HepG2 (cell line): ENCODE measurements around the gene UBFD1. TPM values are rescaled to one million over a fixed set of nuclear protein-coding genes. Genes with fewer than 3 reads are reported as not detected.

Source experiments
- AGO2 ChIP-seq: fragments of 200-400 bp; formaldehyde crosslinking; optimal IDR thresholded peaks from 2 replicates; pipeline ENCODE3; 2017; ENCODE audit warnings: mild to moderate bottlenecking, low read depth, low read length, moderate library complexity
- ARID3A ChIP-seq: IDR thresholded peaks from 2 replicates; pipeline ENCODE4 v1.6.1; 2012; ENCODE audit warnings: low read depth, low read length, improper control_type of control experiment
- BRCA1 ChIP-seq: sonication (generic); formaldehyde crosslinking; IDR thresholded peaks from 2 replicates; pipeline ENCODE4 v1.4.0; 2020; ENCODE audit warnings: missing genetic modification reagents
- CHD4 ChIP-seq: fragments of 200-600 bp; sonication (generic); IDR thresholded peaks from 2 replicates; pipeline ENCODE4 v1.7.0; 2017; ENCODE audit warnings: mild to moderate bottlenecking, low read length, borderline replicate concordance
- DBP ChIP-seq: sonication (generic); formaldehyde crosslinking; IDR thresholded peaks from 2 replicates; pipeline ENCODE4 v1.4.0; 2020; ENCODE audit warnings: missing genetic modification reagents; ENCODE audit errors: not compliant biosample characterization
- FOSL1 ChIP-seq: sonication (generic); formaldehyde crosslinking; IDR thresholded peaks from 2 replicates; pipeline ENCODE4 v1.9.0; 2021; ENCODE audit warnings: missing genetic modification reagents, borderline replicate concordance
- FOXA3 ChIP-seq: IDR thresholded peaks from 2 replicates; pipeline ENCODE4 v1.6.1; 2016; ENCODE audit warnings: missing genetic modification reagents, missing compliant biosample characterization
- HIC2 ChIP-seq: sonication (generic); formaldehyde crosslinking; IDR thresholded peaks from 2 replicates; pipeline ENCODE4 v1.9.0; 2022; ENCODE audit warnings: low read depth, missing genetic modification reagents
- HIVEP1 ChIP-seq: sonication (generic); formaldehyde crosslinking; IDR thresholded peaks from 2 replicates; pipeline ENCODE4 v1.4.0; 2020; ENCODE audit warnings: mild to moderate bottlenecking, missing genetic modification reagents
- MXD4 ChIP-seq: IDR thresholded peaks from 2 replicates; pipeline ENCODE4 v1.6.1; 2016; ENCODE audit warnings: mild to moderate bottlenecking, missing biosample characterization, missing genetic modification reagents
- PITX1 ChIP-seq: sonication (generic); formaldehyde crosslinking; IDR thresholded peaks from 2 replicates; pipeline ENCODE4 v1.5.1; 2020; ENCODE audit warnings: mild to moderate bottlenecking, missing genetic modification reagents
- PPARG ChIP-seq: conservative IDR thresholded peaks from 2 replicates; pipeline ENCODE4 v1.6.1; 2016; ENCODE audit warnings: missing biosample characterization, missing genetic modification reagents
- RNF219 ChIP-seq: sonication (generic); formaldehyde crosslinking; IDR thresholded peaks from 2 replicates; pipeline ENCODE4 v1.5.0; 2020; ENCODE audit warnings: mild to moderate bottlenecking, missing genetic modification reagents
- THYN1 ChIP-seq: sonication (generic); formaldehyde crosslinking; IDR thresholded peaks from 2 replicates; pipeline ENCODE4 v1.8.1; 2023; ENCODE audit warnings: low read depth, mild to moderate bottlenecking, moderate library complexity, missing genetic modification reagents, borderline replicate concordance
- TIGD3 ChIP-seq: sonication (generic); formaldehyde crosslinking; IDR thresholded peaks from 2 replicates; pipeline ENCODE4 v1.5.1; 2020; ENCODE audit warnings: mild to moderate bottlenecking, missing genetic modification reagents, borderline replicate concordance
- ZMYM4 ChIP-seq: sonication (generic); formaldehyde crosslinking; IDR thresholded peaks from 2 replicates; pipeline ENCODE4 v1.8.1; 2023; ENCODE audit warnings: mild to moderate bottlenecking, missing genetic modification reagents
- ZNF3 ChIP-seq: IDR thresholded peaks from 2 replicates; pipeline ENCODE4 v1.7.0; 2017; ENCODE audit warnings: inconsistent platforms
- ZNF432 ChIP-seq: sonication (generic); formaldehyde crosslinking; IDR thresholded peaks from 2 replicates; pipeline ENCODE4 v1.5.0; 2020; ENCODE audit warnings: missing genetic modification reagents, mild to moderate bottlenecking, borderline replicate concordance
- ZNF597 ChIP-seq: sonication (generic); formaldehyde crosslinking; IDR thresholded peaks from 2 replicates; pipeline ENCODE4 v1.5.0; 2020; ENCODE audit warnings: missing genetic modification reagents
- ZNF772 ChIP-seq: sonication (generic); formaldehyde crosslinking; IDR thresholded peaks from 2 replicates; pipeline ENCODE4 v1.5.0; 2020; ENCODE audit warnings: mild to moderate bottlenecking, missing genetic modification reagents
- ZSCAN25 ChIP-seq: sonication (generic); formaldehyde crosslinking; IDR thresholded peaks from 2 replicates; pipeline ENCODE4 v1.8.0; 2022; ENCODE audit warnings: mild to moderate bottlenecking, missing genetic modification reagents
- polyA plus RNA-seq, 8 experiments: library from polyadenylated mRNA; depleted of rRNA in 3 of 8; stranded (reverse) in 7 of 8; unstranded in 1 of 8; fragments of >200 nt; fragmentation: Illumina TruSeq in 4 of 8; extraction: Trizol in 4 of 8; gene quantifications; 2 replicates each; pipeline versions ENCODE4 v1.2.1 to v1.2.3, GENCODE V29; 2011 to 2016; ENCODE audit warnings: low read depth in 4 of 8, missing spikeins in 1 of 8, mixed read lengths in 1 of 8; ENCODE audit not compliant: insufficient read depth in 1 of 8
- total RNA-seq, 5 experiments: library from RNA; depleted of rRNA; stranded (reverse); fragments of >200 nt; fragmentation: Illumina TruSeq; extraction: Trizol; gene quantifications; 2 replicates each; pipeline ENCODE4 v1.2.3, GENCODE V29; 2016; ENCODE audit warnings: low read depth in 1 of 5

The UBFD1 gene
- total and polyA plus RNA-seq, 2 of the 13 experiments (the other 11 are each of a cell fraction or from before 2014, with no cell fraction given) = 100 to 111 TPM

- TF ChIP-seq THYN1 (CRISPR knock-in tag) (no peak), ZNF597 (CRISPR knock-in tag) (no peak), PITX1 (CRISPR knock-in tag) (no peak), BRCA1 (CRISPR knock-in tag) (no peak), DBP (no peak), ARID3A (no peak), CHD4 (no peak), HIC2 (CRISPR knock-in tag) (no peak), FOXA3 (CRISPR knock-in tag) (no peak), ZNF3 (no peak), TIGD3 (CRISPR knock-in tag) (no peak), MXD4 (no peak), RNF219 (CRISPR knock-in tag) (no peak), PPARG (CRISPR knock-in tag) (no peak), ZNF432 (CRISPR knock-in tag) (no peak), AGO2 (no peak), FOSL1 (CRISPR knock-in tag) (no peak), ZMYM4 (CRISPR knock-in tag) (no peak), ZSCAN25 (no peak; the same call in 1 of the 2 replicates), HIVEP1 (CRISPR knock-in tag) (no peak), ZNF772 (CRISPR knock-in tag) (no peak)
Observed at GRCh38 chr16:23508589-23509440, 48.7 kb upstream of the UBFD1 start (continued).
